Breast epithelium (tissue), 4 donors: ENCODE measurements around the gene PLEKHA6. TPM values are rescaled to one million over a fixed set of nuclear protein-coding genes. Genes with fewer than 3 reads are reported as not detected.

ENCODE experiments used
- DNase-seq, 2 donors: peaks; one replicate each; pipeline ENCODE4 v3.0.0-alpha.2; 2019; ENCODE audit warnings: low spot score in 2 of 2
- H3K27ac ChIP-seq, 2 donors: fragments of 200-600 bp; sonication (generic) in 1 of 2; one replicate each; pipeline ENCODE4 v1.5.1; 2016 to 2019; ENCODE audit warnings: mild to moderate bottlenecking in 1 of 2
- H3K27me3 ChIP-seq, 2 donors: fragments of 200-600 bp; sonication (generic) in 1 of 2; one replicate each; pipeline versions ENCODE4 v1.5.1 to v1.6.0; 2017 to 2019; ENCODE audit warnings: control low read depth in 1 of 2, mild to moderate bottlenecking in 1 of 2
- H3K36me3 ChIP-seq: fragments of 200-600 bp; one replicate; pipeline ENCODE4 v1.5.1; 2019
- H3K4me1 ChIP-seq, 2 donors: fragments of 200-600 bp; sonication (generic); one replicate each; pipeline ENCODE4 v1.5.1; 2016 to 2019; ENCODE audit warnings: control low read depth in 1 of 2
- H3K4me3 ChIP-seq, 3 donors: fragments of 200-600 bp; sonication (generic); 1 replicate in 2 of 3; 2 replicates in 1 of 3; pipeline ENCODE4 v1.5.1; 2016 to 2019; ENCODE audit warnings: mild to moderate bottlenecking in 3 of 3, moderate library complexity in 2 of 3
- H3K9me3 ChIP-seq, 2 donors: fragments of 200-600 bp; sonication (generic) in 1 of 2; one replicate each; pipeline ENCODE4 v1.5.1; 2016 to 2019; ENCODE audit warnings: control low read depth in 1 of 2
- POLR2A ChIP-seq: fragments of 450-650 bp; IDR thresholded peaks from one replicate; pipeline ENCODE4 v1.6.1; 2016; ENCODE audit warnings: antibody characterized with exemption, mild to moderate bottlenecking, moderate library complexity
- POLR2AphosphoS5 ChIP-seq, 3 donors: sonication (generic); formaldehyde crosslinking; IDR thresholded peaks; one replicate each; pipeline ENCODE4 v1.6.1; 2017; ENCODE audit warnings: antibody characterized with exemption in 3 of 3
- intact Hi-C: fragments of 100-400 bp; cut with DNase I; formaldehyde crosslinking; loops from one replicate; pipeline ENCODE4 v1.15.1; 2023; ENCODE audit warnings: low total_unique reads
- total RNA-seq, 3 donors: library from RNA; depleted of rRNA; stranded (reverse); fragments of >200 nt; gene quantifications; one replicate each; pipeline ENCODE4 v1.1.0, GENCODE V29; 2016
- TF ChIP-seq, protein P1 (sequence below), 3 donors: fragments of 450-650 bp; IDR thresholded peaks; one replicate each; pipeline ENCODE4 v1.5.1; 2016 to 2017; ENCODE audit warnings: antibody characterized with exemption in 3 of 3, mild to moderate bottlenecking in 3 of 3, moderate library complexity in 3 of 3

PLEKHA6 gene
- total RNA-seq, 3 donors from 2014 or later, result 1.4 to 34.0 (median 17.7) TPM

DNA sequence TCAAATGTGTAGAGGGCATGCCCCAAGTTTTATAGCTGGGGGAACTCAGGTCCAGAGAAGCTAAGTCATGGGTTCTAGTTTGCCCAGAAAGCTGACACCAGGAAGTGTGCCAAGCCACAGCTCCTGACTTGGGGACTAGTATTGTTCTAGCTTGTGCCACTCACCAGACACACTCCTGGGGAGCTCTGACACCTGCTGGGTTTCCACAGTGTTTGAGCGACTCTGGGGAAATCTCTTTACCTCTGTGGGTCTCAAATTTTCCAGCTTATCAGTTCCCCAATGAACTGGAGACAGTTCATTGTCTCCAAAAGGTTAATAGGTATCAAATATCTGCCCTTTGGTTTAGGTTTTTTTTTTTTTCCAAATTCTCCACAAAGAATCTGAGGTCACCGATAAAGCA, 167.7 kb downstream of the PLEKHA6 start:
- Histone ChIP-seq H3K36me3 (no peaks in the 10 kb centered on the region), H3K4me1 (no peaks in the 10 kb centered on the region), H3K4me3 (no peak overlapping the region), H3K27ac (peak overlapping the region; percentile 20 to 61), H3K9me3 (no peaks in the 10 kb centered on the region), H3K27me3 (no peaks in the 10 kb centered on the region)
- no peak for DNase-seq
- intact Hi-C loops, result no loop called here
- TF ChIP-seq POLR2A, result no peak
- TF ChIP-seq, protein P1, sequence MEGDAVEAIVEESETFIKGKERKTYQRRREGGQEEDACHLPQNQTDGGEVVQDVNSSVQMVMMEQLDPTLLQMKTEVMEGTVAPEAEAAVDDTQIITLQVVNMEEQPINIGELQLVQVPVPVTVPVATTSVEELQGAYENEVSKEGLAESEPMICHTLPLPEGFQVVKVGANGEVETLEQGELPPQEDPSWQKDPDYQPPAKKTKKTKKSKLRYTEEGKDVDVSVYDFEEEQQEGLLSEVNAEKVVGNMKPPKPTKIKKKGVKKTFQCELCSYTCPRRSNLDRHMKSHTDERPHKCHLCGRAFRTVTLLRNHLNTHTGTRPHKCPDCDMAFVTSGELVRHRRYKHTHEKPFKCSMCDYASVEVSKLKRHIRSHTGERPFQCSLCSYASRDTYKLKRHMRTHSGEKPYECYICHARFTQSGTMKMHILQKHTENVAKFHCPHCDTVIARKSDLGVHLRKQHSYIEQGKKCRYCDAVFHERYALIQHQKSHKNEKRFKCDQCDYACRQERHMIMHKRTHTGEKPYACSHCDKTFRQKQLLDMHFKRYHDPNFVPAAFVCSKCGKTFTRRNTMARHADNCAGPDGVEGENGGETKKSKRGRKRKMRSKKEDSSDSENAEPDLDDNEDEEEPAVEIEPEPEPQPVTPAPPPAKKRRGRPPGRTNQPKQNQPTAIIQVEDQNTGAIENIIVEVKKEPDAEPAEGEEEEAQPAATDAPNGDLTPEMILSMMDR (IDR thresholded peaks at IDR 0.05), result no peak
- no peak for TF ChIP-seq POLR2AphosphoS5 (IDR thresholded peaks at IDR 0.05)

DNA sequence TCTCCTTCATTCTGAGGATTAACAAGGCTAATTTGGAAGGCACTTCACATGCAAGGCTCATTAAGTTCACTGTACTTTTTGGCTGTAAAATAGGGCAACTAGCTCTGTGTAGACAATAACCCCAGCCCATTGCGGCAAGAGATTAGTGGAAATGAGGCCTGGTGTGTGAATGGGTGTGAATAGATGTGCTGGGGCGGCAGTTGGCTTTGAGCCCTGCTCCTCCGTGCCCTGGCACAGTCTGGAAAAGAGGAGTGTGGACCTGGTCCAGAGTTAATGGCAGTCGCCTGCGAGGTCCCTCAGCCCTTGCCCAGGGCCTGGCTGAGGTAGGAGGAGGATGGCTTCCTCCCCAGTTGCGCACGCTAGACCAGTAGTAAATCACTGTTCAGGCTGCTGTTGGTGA, 168.3 kb downstream of the PLEKHA6 start:
- intact Hi-C loops, result no loop called here
- H3K27me3 ChIP-seq, result no peaks in the 10 kb centered on the region
- H3K27ac ChIP-seq, result peak overlapping the region; percentile 20 to 61
- TF ChIP-seq POLR2AphosphoS5 (IDR thresholded peaks at IDR 0.05) (no peak), POLR2A (no peak)
- TF ChIP-seq, protein P1 (IDR thresholded peaks at IDR 0.05), result no peak
- H3K4me3 ChIP-seq, result no peak overlapping the region
- no peaks in the 10 kb centered on the region for H3K9me3 ChIP-seq
- H3K4me1 ChIP-seq, result no peaks in the 10 kb centered on the region
- no peaks in the 10 kb centered on the region for H3K36me3 ChIP-seq
- DNase-seq, result no peak

DNA sequence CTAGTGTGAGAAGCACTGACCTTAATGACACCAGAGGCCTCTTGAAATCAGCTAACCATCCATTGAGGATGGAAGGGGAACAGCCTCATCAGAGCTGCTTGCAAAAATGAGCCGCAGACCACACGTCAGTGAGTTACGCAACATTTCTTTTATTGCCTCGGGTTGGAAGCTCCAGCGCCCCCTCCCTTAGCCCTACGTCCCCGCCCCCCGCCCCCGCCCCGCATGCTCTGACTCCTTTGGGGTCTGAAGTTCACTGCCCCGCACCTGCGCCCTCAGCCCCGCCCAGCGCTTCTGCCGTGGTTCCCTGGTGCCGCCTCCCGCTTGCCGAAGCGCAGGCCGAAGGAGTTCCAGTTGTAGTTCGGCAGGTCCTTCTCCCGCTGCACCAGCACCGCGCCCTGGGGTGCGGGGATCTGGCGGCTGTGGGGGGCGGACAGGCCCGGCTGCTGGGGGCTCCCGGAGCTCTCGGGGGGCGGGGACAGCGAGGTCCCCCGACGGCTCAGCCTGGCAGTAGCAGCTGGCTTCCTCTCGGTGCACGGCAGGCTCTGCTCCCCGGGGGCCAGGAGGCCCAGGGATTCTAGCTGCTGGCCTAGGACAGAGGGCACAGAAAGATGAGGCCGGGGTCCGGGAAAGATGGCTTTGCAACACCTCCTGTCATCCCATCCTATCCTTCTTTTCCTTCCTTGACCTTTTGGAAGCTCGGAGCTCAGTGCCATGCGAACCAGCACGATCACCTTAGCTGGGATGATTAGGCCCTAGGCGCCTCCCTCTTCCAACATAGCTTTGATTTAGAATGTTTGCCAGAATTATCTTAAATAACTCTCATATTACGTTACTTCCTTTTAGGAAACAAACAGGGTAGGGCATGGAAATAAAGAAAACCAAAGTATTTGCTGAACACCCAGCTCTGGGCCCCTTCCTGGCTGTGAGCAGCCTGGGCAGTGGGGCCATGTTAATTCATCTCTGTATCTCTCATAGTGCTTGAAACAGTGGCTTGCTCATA, 169.2 kb downstream of the PLEKHA6 start:
- DNase-seq, result no peak
- TF ChIP-seq POLR2A (no peak), POLR2AphosphoS5 (IDR thresholded peaks at IDR 0.05) (no peak)
- TF ChIP-seq, protein P1 (IDR thresholded peaks at IDR 0.05), result no peak
- intact Hi-C loops, result no loop called here
- Histone ChIP-seq H3K27me3 (no peaks in the 10 kb centered on the region), H3K9me3 (no peaks in the 10 kb centered on the region), H3K27ac (peak overlapping the region; percentile 8 to 20), H3K4me1 (no peaks in the 10 kb centered on the region), H3K36me3 (no peaks in the 10 kb centered on the region), H3K4me3 (peak overlapping the region; percentile 23 to 57 (median 37))

DNA sequence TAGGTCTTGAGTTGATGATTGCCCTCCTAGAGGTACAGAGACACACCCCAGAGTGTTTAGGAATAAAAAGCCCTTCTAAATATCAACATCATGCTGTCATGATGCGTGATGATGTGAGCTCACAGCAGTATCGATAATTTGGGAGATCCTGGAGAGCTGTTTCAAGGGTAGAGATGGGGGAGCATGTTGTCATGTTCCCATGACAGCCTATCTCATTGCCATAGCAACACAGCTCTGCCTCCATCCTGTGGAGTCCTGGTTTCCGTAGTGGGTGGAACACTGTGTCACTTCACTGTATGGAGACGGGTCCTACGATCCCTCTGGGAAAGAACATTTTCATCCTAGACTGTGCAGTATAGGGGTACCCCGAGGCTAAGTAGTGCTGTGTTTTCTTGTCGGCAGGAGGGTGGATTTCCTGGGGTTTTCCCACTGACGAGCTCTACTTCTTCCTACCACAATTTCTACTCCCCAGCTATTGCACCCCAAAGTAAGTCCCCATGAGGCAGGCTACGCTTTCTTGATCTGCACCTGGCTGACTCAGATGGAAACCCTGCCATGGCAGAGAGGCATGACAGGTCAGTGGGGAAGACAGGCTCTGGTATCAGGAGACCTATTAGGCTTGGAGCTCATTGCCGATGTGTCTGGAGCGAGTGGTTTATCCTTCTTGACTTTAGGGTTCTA, 170.6 kb downstream of the PLEKHA6 start:
- no peak for DNase-seq
- intact Hi-C loops, result no loop called here
- Histone ChIP-seq H3K27ac (no peak overlapping the region), H3K4me3 (no peak overlapping the region), H3K4me1 (no peaks in the 10 kb centered on the region), H3K9me3 (no peaks in the 10 kb centered on the region), H3K27me3 (no peaks in the 10 kb centered on the region), H3K36me3 (no peaks in the 10 kb centered on the region)
- no peak for TF ChIP-seq POLR2AphosphoS5 (IDR thresholded peaks at IDR 0.05)
- TF ChIP-seq, protein P1 (IDR thresholded peaks at IDR 0.05), result no peak
- TF ChIP-seq POLR2A, result no peak

DNA sequence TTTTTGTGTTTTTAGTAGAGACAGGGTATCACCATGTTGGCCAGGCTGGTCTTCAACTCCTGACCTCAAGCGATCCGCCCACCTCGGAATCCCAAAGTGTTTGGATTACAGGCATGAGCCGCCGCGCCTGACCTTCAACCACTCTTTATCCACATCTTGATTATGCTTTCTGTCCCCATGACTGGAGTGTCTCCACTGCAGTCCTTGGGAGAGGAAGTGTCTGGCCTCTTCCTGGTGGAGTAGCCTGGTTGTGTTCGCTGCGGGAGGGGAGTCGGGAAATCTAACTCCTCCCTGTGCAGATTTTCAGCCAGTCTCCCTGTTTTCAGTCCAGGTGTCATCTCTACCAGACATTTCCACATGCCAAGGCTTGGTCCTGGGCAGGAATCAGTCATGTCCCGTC, 173.1 kb downstream of the PLEKHA6 start:
- no peak overlapping the region for H3K27ac ChIP-seq
- H3K4me3 ChIP-seq, result no peak overlapping the region
- H3K36me3 ChIP-seq, result no peaks in the 10 kb centered on the region
- intact Hi-C loops, result no loop called here
- DNase-seq, result no peak
- no peak for TF ChIP-seq POLR2A
- no peak for TF ChIP-seq POLR2AphosphoS5 (IDR thresholded peaks at IDR 0.05)
- TF ChIP-seq, protein P1 (IDR thresholded peaks at IDR 0.05), result no peak
- H3K27me3 ChIP-seq, result no peaks in the 10 kb centered on the region
- no peaks in the 10 kb centered on the region for H3K4me1 ChIP-seq
- no peaks in the 10 kb centered on the region for H3K9me3 ChIP-seq
